Non-pigmented ciliary epithelial cell (primary cell): Measurements from ENCODE around the gene PKNOX1.
"Not testable (repeated sequence)": the region's sequence is repeated elsewhere in the genome, so short reads cannot be mapped to it uniquely, and the experiment has no call there.

Source experiments
- DNase-seq: peaks from one replicate; pipeline ENCODE4 v3.0.0-alpha.2; 2010; ENCODE audit warnings: low read depth

Gene PKNOX1

DNA sequence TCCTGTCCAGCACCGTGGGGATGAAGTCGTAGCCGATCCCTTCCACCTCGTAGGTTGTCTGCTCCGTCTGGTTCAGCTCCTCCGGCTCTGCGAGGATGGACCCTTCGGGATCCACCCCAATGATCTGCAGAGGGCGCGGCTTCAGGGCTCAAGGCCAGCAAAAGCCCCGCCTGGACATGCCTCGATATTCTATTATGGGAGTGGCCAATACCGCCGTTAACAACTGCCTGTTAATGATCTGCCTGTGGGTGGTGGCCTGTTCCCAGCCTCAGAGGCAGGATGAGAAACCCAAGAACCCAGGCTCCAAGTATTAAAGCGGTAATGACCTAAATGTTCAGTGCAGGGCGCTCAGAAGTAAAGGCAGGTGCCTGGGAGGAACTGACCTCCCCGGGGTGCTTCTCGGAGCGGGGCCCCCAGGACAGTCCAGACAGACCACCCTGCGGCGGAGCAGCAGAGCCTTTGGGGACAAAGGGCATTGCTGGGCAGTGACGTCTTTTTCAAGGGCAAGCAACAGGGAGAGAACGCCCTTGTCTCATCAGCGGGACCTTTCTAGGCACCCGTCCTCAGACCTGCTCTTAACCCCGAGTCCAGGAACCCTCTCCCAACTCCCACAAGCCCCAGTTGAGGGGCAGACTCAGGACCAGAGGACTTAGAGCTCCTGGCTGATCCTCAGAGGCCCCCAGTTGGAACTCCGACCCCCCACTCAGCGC, 88.7 kb downstream of the PKNOX1 start:
- DNase-seq = not testable (repeated sequence)

DNA sequence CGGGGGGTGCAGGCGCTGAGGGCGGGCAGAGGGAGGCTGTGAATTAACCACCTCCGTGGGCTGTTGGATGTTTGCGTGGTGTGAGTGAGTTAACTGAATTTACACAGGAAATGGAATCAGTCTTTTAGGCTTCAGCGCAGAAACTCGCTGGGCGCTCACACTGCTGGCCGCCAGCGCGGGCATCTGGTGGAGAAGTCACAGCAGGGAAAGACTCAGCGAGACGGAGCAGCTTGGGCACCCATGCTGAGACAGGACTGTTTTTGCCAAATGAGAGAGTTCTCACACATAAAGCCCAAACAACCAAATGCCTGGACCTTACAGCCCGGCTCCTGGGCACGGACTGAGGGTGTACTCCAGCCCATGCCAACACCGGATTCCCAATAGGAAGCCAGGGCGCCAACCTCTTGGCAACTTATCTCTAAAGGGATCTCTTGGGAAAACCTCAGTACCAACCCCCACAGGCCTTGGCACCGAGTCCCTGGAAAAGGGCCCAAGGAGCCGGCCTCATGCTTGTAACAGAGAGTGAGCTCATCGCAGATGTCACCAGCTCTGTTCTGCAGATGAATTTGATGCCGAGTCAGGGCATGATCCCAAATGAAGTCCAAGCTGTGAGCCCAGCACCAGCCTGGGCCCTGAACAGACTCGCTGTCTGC, 90.0 kb downstream of the PKNOX1 start:
- DNase-seq = not testable (repeated sequence)

GRCh38 chr21:43065991-43066390, 91.6 kb downstream of the PKNOX1 start:
- DNase-seq = not testable (repeated sequence)

DNA sequence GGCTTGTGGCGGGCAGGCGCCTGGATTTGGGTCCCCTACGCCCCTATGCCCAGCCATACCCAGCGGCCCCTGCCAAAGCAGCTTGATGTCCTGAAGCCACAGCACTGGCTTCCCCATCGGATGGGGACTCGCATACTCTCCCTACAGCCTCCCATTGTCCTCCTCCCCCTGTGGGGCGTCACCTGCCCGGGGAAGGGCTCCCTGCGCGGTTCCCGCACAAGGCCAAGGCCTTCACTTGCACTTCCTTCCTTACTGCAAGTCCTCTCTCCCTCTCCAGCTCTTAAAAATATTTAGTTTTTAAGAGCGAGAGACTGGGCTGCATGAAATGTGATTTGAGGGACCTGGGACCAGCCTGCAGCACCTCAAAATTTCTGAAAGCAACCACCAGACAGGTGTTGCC, 92.3 kb downstream of the PKNOX1 start:
- DNase-seq = not testable (repeated sequence)

- not testable (repeated sequence) for DNase-seq
Measured at GRCh38 chr21:43068065-43068464, 93.7 kb downstream of the PKNOX1 start.

DNA sequence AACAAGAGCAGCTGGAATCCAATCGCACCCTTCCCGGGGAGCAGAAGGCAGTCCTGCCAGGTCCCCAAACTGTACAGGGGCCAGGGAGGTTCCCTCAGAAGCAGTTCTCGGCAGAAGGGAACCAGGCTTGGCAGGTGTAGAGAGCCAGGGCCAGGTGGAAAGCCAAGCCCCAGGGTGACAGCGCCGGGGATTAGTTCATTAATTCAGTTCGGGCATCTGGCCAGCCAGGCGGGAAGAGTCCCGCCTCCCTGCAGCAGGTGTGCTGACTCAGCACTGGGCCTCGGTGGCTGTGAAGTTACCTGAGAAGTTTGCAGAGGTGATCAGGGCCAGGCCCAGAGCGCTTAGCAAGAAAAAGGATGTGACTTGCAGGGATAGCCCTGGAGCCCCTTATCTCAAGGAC, 95.3 kb downstream of the PKNOX1 start:
- DNase-seq = not testable (repeated sequence)

- DNase-seq = not testable (repeated sequence)
Measured at GRCh38 chr21:43072742-43073141, 98.4 kb downstream of the PKNOX1 start.

DNA sequence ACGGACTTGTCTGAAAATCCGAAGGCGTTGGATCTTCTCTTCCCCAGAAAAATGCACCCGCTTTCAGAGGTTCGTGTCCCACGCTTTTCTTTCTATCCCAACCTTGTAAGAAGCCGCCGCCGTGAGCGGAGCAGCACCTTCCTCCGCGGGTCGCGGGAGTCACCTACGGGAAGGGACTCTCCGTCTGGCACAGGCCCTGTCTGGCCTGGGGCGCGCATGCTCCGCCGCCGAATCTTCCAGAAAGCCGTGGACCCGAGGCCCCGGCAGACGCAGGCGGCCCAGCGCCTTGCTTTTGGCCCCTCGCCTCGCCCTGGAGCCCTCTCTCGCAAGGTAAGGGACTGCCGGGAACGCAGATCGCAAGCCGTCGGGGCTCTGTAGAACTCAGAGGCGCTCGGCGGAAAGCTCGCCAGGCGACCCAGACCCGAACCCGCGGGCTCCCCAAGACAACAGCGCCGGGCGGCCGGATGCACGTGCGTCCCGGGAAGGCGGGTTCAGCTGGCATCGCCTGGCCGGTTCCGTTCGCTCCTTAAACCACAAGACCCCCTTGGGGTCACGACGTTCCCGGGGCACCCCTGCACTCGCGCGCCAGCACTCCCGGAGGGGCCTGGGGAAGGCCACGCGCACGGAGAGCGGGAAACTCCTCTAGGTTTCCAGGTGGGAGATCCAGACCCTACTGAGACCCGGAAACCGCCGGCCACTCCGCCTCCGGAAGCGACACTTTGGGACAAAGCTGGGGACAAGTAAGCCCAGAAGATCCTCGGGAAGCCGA, 100.2 kb downstream of the PKNOX1 start:
- DNase-seq = not testable (repeated sequence)

DNA sequence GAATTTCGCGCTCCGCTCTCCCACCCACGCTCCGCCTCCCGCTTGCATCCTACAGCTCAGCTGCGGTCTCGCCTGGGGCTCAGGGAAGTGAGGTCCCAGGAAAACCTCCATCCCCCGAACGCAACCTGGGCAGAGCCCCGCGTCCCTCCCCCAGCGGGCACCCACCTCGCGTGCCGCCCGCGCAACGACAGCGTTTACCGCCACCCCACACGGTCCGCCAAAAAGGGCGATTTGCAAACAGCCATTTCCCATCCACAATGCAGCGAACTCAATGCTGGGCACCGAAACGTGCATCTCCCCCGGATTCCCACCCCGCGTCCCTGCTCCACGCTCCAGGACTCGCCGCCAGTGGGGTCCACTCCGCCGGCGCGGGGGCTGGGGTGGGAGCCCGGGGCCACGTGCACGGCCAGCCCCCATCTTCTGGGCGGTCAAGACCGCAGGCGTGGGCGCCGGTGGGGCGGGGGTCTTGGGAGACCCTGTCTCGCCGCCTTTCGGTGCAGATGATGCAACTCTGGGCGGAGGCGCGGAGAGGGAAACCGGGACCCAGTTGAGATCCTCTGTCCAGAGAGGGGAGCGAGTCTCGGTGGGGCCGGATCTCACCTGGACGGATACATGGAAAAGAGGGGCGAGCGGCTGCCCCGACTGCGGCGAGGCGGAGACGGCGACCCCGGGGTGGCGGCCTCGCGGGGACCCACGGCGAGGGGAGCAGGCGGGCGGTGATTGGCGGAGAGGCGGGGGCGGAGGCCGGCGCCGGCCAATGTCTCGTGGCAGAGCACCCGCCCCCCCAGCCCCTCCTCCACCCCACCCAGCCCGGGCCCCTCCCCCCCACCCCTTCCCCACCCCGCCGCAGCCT, 101.0 kb downstream of the PKNOX1 start, which contains the start of gene CBS:
Gene CBS, minus strand, starts transcription at position 666 of the 853 bp plus-strand sequence. CDS start 3,642 bp downstream, outside the sequence.
- not testable (repeated sequence) for DNase-seq

- not testable (repeated sequence) for DNase-seq
Measured at GRCh38 chr21:43076023-43076637, 101.8 kb downstream of the PKNOX1 start.

- DNase-seq = not testable (repeated sequence)
Measured at GRCh38 chr21:43076643-43077042, 102.3 kb downstream of the PKNOX1 start.

- not testable (repeated sequence) for DNase-seq
Measured at GRCh38 chr21:43082587-43083300, 108.4 kb downstream of the PKNOX1 start.
